HEK293T (cell line): ENCODE results near the gene IFI27L1.

ENCODE experiments used
- CTCF ChIA-PET: fragments of 350-600 bp; formaldehyde crosslinking; extraction: SDS; loops from one replicate; lab custom pipeline; 2021; ENCODE audit warnings: antibody characterized with exemption, inconsistent platforms; lab: Yijun Ruan, JAX
- POLR2A ChIA-PET: fragments of 350-600 bp; formaldehyde crosslinking; extraction: SDS; loops from one replicate; lab custom pipeline; 2020; ENCODE audit warnings: antibody characterized with exemption, inconsistent platforms; lab: Yijun Ruan, JAX
- DNase-seq: peaks from one replicate; pipeline ENCODE4 v3.0.0; 2012; ENCODE audit warnings: mixed read lengths; ENCODE audit errors: extremely low spot score
- ARNT ChIP-seq: fragments of 450-650 bp; IDR thresholded peaks from 2 replicates; pipeline ENCODE4 v1.6.1; 2017; ENCODE audit warnings: mild to moderate bottlenecking
- BHLHE40 ChIP-seq: fragments of 450-650 bp; IDR thresholded peaks from 2 replicates; pipeline ENCODE4 v1.6.1; 2016; ENCODE audit warnings: mild to moderate bottlenecking, moderate library complexity, borderline replicate concordance
- CTBP1 ChIP-seq: fragments of 450-650 bp; IDR thresholded peaks from 2 replicates; pipeline ENCODE4 v1.6.1; 2016; ENCODE audit warnings: borderline replicate concordance
- ELF4 ChIP-seq: fragments of 450-650 bp; IDR thresholded peaks from 2 replicates; pipeline ENCODE4 v1.6.1; 2017; ENCODE audit warnings: antibody characterized with exemption
- FOXA1 ChIP-seq: fragments of 450-650 bp; IDR thresholded peaks from 2 replicates; pipeline ENCODE4 v1.6.1; 2016; ENCODE audit warnings: mild to moderate bottlenecking
- FOXK2 ChIP-seq: fragments of 450-650 bp; IDR thresholded peaks from 2 replicates; pipeline ENCODE4 v1.6.1; 2016; ENCODE audit warnings: mild to moderate bottlenecking
- FOXM1 ChIP-seq: fragments of 450-650 bp; IDR thresholded peaks from 2 replicates; pipeline ENCODE4 v1.6.1; 2017; ENCODE audit warnings: mild to moderate bottlenecking, borderline replicate concordance
- HDGF ChIP-seq: fragments of 450-650 bp; IDR thresholded peaks from 2 replicates; pipeline ENCODE4 v1.6.1; 2017; ENCODE audit warnings: antibody characterized with exemption, borderline replicate concordance
- L3MBTL2 ChIP-seq: fragments of 450-650 bp; conservative IDR thresholded peaks from 2 replicates; pipeline ENCODE4 v1.6.1; 2016; ENCODE audit warnings: mild to moderate bottlenecking
- LEF1 ChIP-seq: fragments of 450-650 bp; IDR thresholded peaks from 2 replicates; pipeline ENCODE4 v1.6.1; 2017; ENCODE audit warnings: mild to moderate bottlenecking, borderline replicate concordance
- NFRKB ChIP-seq: fragments of 450-650 bp; IDR thresholded peaks from 2 replicates; pipeline ENCODE4 v1.6.1; 2016; ENCODE audit warnings: mild to moderate bottlenecking, moderate library complexity
- PKNOX1 ChIP-seq: fragments of 450-650 bp; IDR thresholded peaks from 2 replicates; pipeline ENCODE4 v1.6.1; 2016
- SP1 ChIP-seq: fragments of 450-650 bp; IDR thresholded peaks from 2 replicates; pipeline ENCODE4 v1.6.1; 2017
- SUZ12 ChIP-seq: fragments of 450-650 bp; IDR thresholded peaks from 2 replicates; pipeline ENCODE4 v1.6.1; 2016; ENCODE audit warnings: mild to moderate bottlenecking
- TARDBP ChIP-seq: fragments of 450-650 bp; IDR thresholded peaks from 2 replicates; pipeline ENCODE4 v1.6.1; 2016
- ZNF384 ChIP-seq: fragments of 450-650 bp; IDR thresholded peaks from 2 replicates; pipeline ENCODE4 v1.6.1; 2016

IFI27L1 gene

DNA sequence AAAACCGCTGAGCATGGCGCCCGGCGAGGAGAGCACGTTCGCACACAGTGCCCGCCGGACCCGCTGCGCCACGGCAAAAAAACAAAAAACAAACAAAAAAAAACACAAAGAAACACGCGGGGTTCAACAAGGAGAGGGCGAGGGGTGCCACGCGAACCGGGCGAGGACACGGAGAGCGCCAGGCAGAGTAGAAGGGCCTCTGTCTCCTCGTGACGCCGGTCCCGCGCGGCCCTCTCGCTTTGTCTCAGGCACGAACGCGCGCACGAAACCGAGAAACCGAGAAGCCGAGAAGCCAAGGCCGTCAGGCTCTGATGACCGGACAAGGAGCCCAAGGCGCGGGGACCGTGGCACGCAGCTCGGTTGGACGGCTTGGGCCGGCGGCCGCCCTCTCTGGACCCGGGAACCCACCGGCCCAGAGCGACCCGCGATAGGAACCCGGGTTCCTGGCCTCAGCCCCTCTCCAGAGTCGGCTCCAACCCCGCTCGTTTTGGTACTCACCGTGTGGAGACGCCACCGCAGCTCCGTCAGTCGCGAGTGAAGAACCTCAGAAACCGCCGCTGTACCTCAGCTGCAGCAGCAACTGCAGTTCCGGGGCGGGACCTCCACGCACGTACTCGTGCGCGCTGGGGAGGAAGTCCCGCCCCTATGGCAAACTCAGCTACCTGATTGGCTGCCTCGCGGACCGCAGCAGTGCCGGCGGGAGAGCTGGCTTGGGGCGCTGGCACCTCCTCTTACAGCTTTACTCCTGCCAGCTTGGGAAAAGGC lies at the start of gene IFI27L1, which contains the start of gene DDX24:
Gene IFI27L1, plus strand, starts transcription at position 690 of the 765 bp plus-strand sequence. CDS start 15,628 bp downstream, outside the sequence.
Gene DDX24, minus strand, starts transcription at position 582 of the 765 bp plus-strand sequence. CDS start 1,460 bp downstream, outside the sequence.
- TF ChIP-seq NFRKB: no peak
- no peak for TF ChIP-seq FOXM1
- no peak for TF ChIP-seq FOXK2
- TF ChIP-seq CTBP1: no peak
- no peak for TF ChIP-seq TARDBP
- no peak for TF ChIP-seq ELF4
- no peak for TF ChIP-seq LEF1
- no peak for TF ChIP-seq ARNT
- no peak for TF ChIP-seq ZNF384
- no peak for TF ChIP-seq HDGF
- TF ChIP-seq SP1: no peak
- peak; percentile 89 for TF ChIP-seq L3MBTL2
- TF ChIP-seq BHLHE40: no peak
- TF ChIP-seq FOXA1: no peak
- TF ChIP-seq SUZ12: no peak
- peak; percentile 14; the same call in 1 of the 2 replicates for TF ChIP-seq PKNOX1
- ChIA-PET POLR2A (interaction anchor here (0.6 to 2.3 kb wide), 10 partner anchors 10 to 120 kb away, joined by 3 to 13 read pairs (median 4); partner anchors contain the start of genes IFI27L2, OTUB2 and PPP4R4), CTCF (interaction anchor here (1.9 kb wide), 1 partner anchor 56 kb away, joined by 6 read pairs; no protein-coding TSS in a partner anchor)
- DNase-seq: peak; percentile 96

GRCh38 chr14:94031883-94032279 lies 49.2 kb upstream of the IFI27L1 start:
- ChIA-PET POLR2A (no interaction called here), CTCF (no interaction called here)
- DNase-seq: no peak
- no peak for TF ChIP-seq TARDBP
- TF ChIP-seq NFRKB: no peak

- no peak for TF ChIP-seq ZNF384
- TF ChIP-seq ELF4: no peak
- TF ChIP-seq ARNT: no peak
- TF ChIP-seq TARDBP: no peak
- no peak for TF ChIP-seq L3MBTL2
- no peak for TF ChIP-seq FOXA1
- no peak for TF ChIP-seq CTBP1
- TF ChIP-seq SUZ12: no peak
- no peak for TF ChIP-seq HDGF
- no peak for TF ChIP-seq PKNOX1
- CTCF ChIA-PET: interaction anchor here (0.7 kb wide), 1 partner anchor 101 kb away, joined by 3 read pairs; no protein-coding TSS in a partner anchor
- DNase-seq: no peak
- POLR2A ChIA-PET: no interaction called here
Measured at GRCh38 chr14:94034886-94035285, 46.2 kb upstream of the IFI27L1 start.

GRCh38 chr14:94036313-94037167 lies 44.6 kb upstream of the IFI27L1 start:
- peak; percentile 81 for DNase-seq
- TF ChIP-seq SP1 (no peak), L3MBTL2 (no peak), ZNF384 (no peak), SUZ12 (no peak), TARDBP (no peak)
- ChIA-PET POLR2A (interaction anchor here (0.6 to 1.2 kb wide), 3 partner anchors 8 to 45 kb away, joined by 4 read pairs; partner anchors contain the start of genes DDX24, IFI27L1 and OTUB2), CTCF (interaction anchor here (0.7 to 4.9 kb wide), 17 partner anchors 8 to 488 kb away, joined by 3 to 41 read pairs (median 3); partner anchors contain the start of gene IFI27L2)

GRCh38 chr14:94037954-94038353 lies 43.2 kb upstream of the IFI27L1 start:
- ChIA-PET POLR2A (interaction anchor here (1.0 to 1.1 kb wide), 2 partner anchors 12 to 99 kb away, joined by 3 read pairs; partner anchors contain the start of gene OTUB2), CTCF (interaction anchor here (1.1 to 4.9 kb wide), 2 partner anchors 12 to 100 kb away, joined by 3 to 41 read pairs; no protein-coding TSS in a partner anchor)
- DNase-seq: no peak
- TF ChIP-seq TARDBP (no peak), CTBP1 (no peak), ZNF384 (no peak), FOXA1 (no peak), L3MBTL2 (no peak), PKNOX1 (no peak)
